HepG2 (cell line): ENCODE results near the gene FITM2. TPM values are rescaled to one million over a fixed set of nuclear protein-coding genes. Genes with fewer than 3 reads are reported as not detected.

ENCODE experiments used
- FOXO4 ChIP-seq: sonication (generic); formaldehyde crosslinking; conservative IDR thresholded peaks from 2 replicates; pipeline ENCODE4 v1.8.1; 2023; ENCODE audit warnings: missing genetic modification reagents
- MAF1 ChIP-seq: sonication (generic); formaldehyde crosslinking; IDR thresholded peaks from 2 replicates; pipeline ENCODE4 v1.5.0; 2020; ENCODE audit warnings: missing genetic modification reagents, borderline replicate concordance
- PBX2 ChIP-seq: IDR thresholded peaks from 2 replicates; pipeline ENCODE4 v1.6.1; 2016; ENCODE audit warnings: control low read depth
- PREB ChIP-seq: sonication (generic); formaldehyde crosslinking; IDR thresholded peaks from 2 replicates; pipeline ENCODE4 v1.4.0; 2020; ENCODE audit warnings: missing genetic modification reagents
- RNF2 ChIP-seq: fragments of 450-650 bp; conservative IDR thresholded peaks from 2 replicates; pipeline ENCODE4 v1.6.1; 2016; ENCODE audit warnings: low read depth
- SNAPC2 ChIP-seq: sonication (generic); formaldehyde crosslinking; IDR thresholded peaks from 2 replicates; pipeline ENCODE4 v1.8.1; 2022; ENCODE audit warnings: mild to moderate bottlenecking, missing genetic modification reagents
- TGIF2 ChIP-seq: IDR thresholded peaks from 2 replicates; pipeline ENCODE4 v1.6.1; 2016; ENCODE audit warnings: control low read depth, missing compliant biosample characterization
- ZBTB43 ChIP-seq: sonication (generic); formaldehyde crosslinking; conservative IDR thresholded peaks from 2 replicates; pipeline ENCODE4 v1.4.0; 2020; ENCODE audit warnings: missing genetic modification reagents
- ZNF253 ChIP-seq: sonication (generic); formaldehyde crosslinking; IDR thresholded peaks from 2 replicates; pipeline ENCODE4 v1.8.0; 2022; ENCODE audit warnings: mild to moderate bottlenecking, missing genetic modification reagents, borderline replicate concordance
- ZNF530 ChIP-seq: sonication (generic); formaldehyde crosslinking; IDR thresholded peaks from 2 replicates; pipeline ENCODE4 v1.5.0; 2020; ENCODE audit warnings: low read depth, mild to moderate bottlenecking, missing genetic modification reagents
- ZNF646 ChIP-seq: sonication (generic); formaldehyde crosslinking; IDR thresholded peaks from 2 replicates; pipeline ENCODE4 v1.9.0; 2021; ENCODE audit warnings: mild to moderate bottlenecking, missing genetic modification reagents
- ZNF720 ChIP-seq: sonication (generic); formaldehyde crosslinking; IDR thresholded peaks from 2 replicates; pipeline ENCODE4 v1.4.0; 2020; ENCODE audit warnings: missing genetic modification reagents
- polyA plus RNA-seq, 8 experiments: library from polyadenylated mRNA; depleted of rRNA in 3 of 8; stranded (reverse) in 7 of 8; unstranded in 1 of 8; fragments of >200 nt; fragmentation: Illumina TruSeq in 4 of 8; extraction: Trizol in 4 of 8; gene quantifications; 2 replicates each; pipeline versions ENCODE4 v1.2.1 to v1.2.3, GENCODE V29; 2011 to 2016; ENCODE audit warnings: low read depth in 4 of 8, missing spikeins in 1 of 8, mixed read lengths in 1 of 8; ENCODE audit not compliant: insufficient read depth in 1 of 8
- total RNA-seq, 5 experiments: library from RNA; depleted of rRNA; stranded (reverse); fragments of >200 nt; fragmentation: Illumina TruSeq; extraction: Trizol; gene quantifications; 2 replicates each; pipeline ENCODE4 v1.2.3, GENCODE V29; 2016; ENCODE audit warnings: low read depth in 1 of 5

FITM2 gene
- total and polyA plus RNA-seq, 2 of the 13 experiments (the other 11 are each of a cell fraction or from before 2014, with no cell fraction given), result 9.6 to 24.5 TPM

GRCh38 chr20:44274303-44275017 is 36.5 kb downstream of the FITM2 start (continued):
- TF ChIP-seq ZNF646 (no peak), ZBTB43 (CRISPR knock-in tag) (no peak), ZNF253 (CRISPR knock-in tag) (no peak), FOXO4 (no peak), PBX2 (no peak), RNF2 (no peak), ZNF720 (CRISPR knock-in tag) (no peak), MAF1 (CRISPR knock-in tag) (no peak), ZNF530 (no peak), PREB (no peak), SNAPC2 (no peak), TGIF2 (CRISPR knock-in tag) (no peak)
